HCT116 (cell line): ENCODE results near the gene ADAMTSL2. TPM values are rescaled to one million over a fixed set of nuclear protein-coding genes. Genes with fewer than 3 reads are reported as not detected.

ENCODE experiments used
- ATAC-seq: fragments of 200-7000 bp; cut with Tn5 transposase; 2 replicates; pipeline ENCODE4 v1.9.1; 2020; ENCODE audit warnings: mild to moderate bottlenecking, moderate library complexity
- BruUV-seq: library from RNA; stranded (reverse); fragments of 400-500 nt; replicated peaks from 2 replicates; lab custom pipeline; 2021; lab: Mats Ljungman, UMichigan
- CTCF ChIA-PET: fragments of 300-600 bp; sonication (Branson Sonifier 250); formaldehyde crosslinking; loops from one replicate; lab custom pipeline; 2021; ENCODE audit warnings: antibody characterized with exemption; lab: Charles Lee
- POLR2A ChIA-PET: fragments of 300-600, 350-600 bp; sonication (Branson Sonifier 250); formaldehyde crosslinking; loops from one replicate; lab custom pipeline; 2021; ENCODE audit warnings: antibody characterized with exemption; lab: Charles Lee
- RAD21 ChIA-PET, 2 experiments: fragments of 300-600 bp; sonication (Branson Sonifier 250); formaldehyde crosslinking; loops; one replicate each; lab custom pipeline; 2023; ENCODE audit warnings: low total read pairs in 2 of 2; ENCODE audit not compliant: uncharacterized antibody in 2 of 2, unreplicated experiment in 2 of 2, low non-redundant PET in 1 of 2; lab: Charles Lee
- DNase-seq: peaks from one replicate; pipeline ENCODE4 v3.0.0-alpha.2; 2010; ENCODE audit warnings: low read depth, low spot score
- H2AFZ ChIP-seq: fragments of 200-600 bp; shearing (Covaris generic), sonication (generic); 2 replicates; pipeline ENCODE4 v1.6.1; 2017; ENCODE audit warnings: low read depth, mixed run types, mixed read lengths, antibody characterized with exemption, low read length; ENCODE audit not compliant: poor library complexity, severe bottlenecking
- H3K27ac ChIP-seq: 2 replicates; pipeline ENCODE4 v1.5.1; 2012; ENCODE audit warnings: low read depth, low read length
- H3K27me3 ChIP-seq: fragments of 200-600 bp; sonication (generic); 2 replicates; pipeline ENCODE4 v1.6.1; 2016; ENCODE audit warnings: mixed run types, low read length, mixed read lengths; ENCODE audit not compliant: insufficient read depth
- H3K36me3 ChIP-seq, 2 experiments: fragments of 200-500 bp in 1 of 2; fragments of 200-600 bp in 1 of 2; sonication (Bioruptor generic) in 1 of 2; sonication (generic) in 1 of 2; 2 replicates each; pipeline versions ENCODE4 v1.5.1 to v1.6.1; 2014 to 2016; ENCODE audit warnings: low read length in 2 of 2, inconsistent platforms in 1 of 2, mixed read lengths in 1 of 2, mixed run types in 1 of 2; ENCODE audit not compliant: insufficient read depth in 2 of 2, control insufficient read depth in 1 of 2
- H3K4me1 ChIP-seq, 2 experiments: fragments of 200-600 bp in 1 of 2; sonication (generic) in 1 of 2; 2 replicates each; pipeline versions ENCODE4 v1.5.1 to v1.6.1; 2012 to 2017; ENCODE audit warnings: low read length in 2 of 2, inconsistent platforms in 1 of 2, mild to moderate bottlenecking in 1 of 2, mixed read lengths in 1 of 2, mixed run types in 1 of 2, moderate library complexity in 1 of 2; ENCODE audit not compliant: insufficient read depth in 2 of 2, control insufficient read depth in 1 of 2
- H3K4me2 ChIP-seq: fragments of 200-600 bp; sonication (generic); 2 replicates; pipeline ENCODE4 v1.6.1; 2017; ENCODE audit warnings: mixed run types, low read length, mixed read lengths
- H3K4me3 ChIP-seq, 2 experiments: fragments of 200-600 bp in 1 of 2; sonication (generic) in 1 of 2; replicated peaks in 1 of 2; 2 replicates each; pipeline ENCODE4 v1.5.1; 2011 to 2016; ENCODE audit warnings: low read length in 2 of 2, control low read depth in 1 of 2, low read depth in 1 of 2, mild to moderate bottlenecking in 1 of 2, mixed read lengths in 1 of 2, mixed run types in 1 of 2
- H3K79me2 ChIP-seq: fragments of 200-600 bp; sonication (generic); 2 replicates; pipeline ENCODE4 v1.6.1; 2017; ENCODE audit warnings: mild to moderate bottlenecking, mixed run types, low read length, moderate library complexity, mixed read lengths; ENCODE audit not compliant: insufficient read depth
- H3K9ac ChIP-seq: fragments of 200-600 bp; sonication (generic); 2 replicates; pipeline ENCODE4 v1.6.1; 2016; ENCODE audit warnings: low read length, mixed read lengths
- H3K9me2 ChIP-seq: fragments of 200-600 bp; sonication (generic), shearing (Covaris generic); 2 replicates; pipeline ENCODE4 v1.6.1; 2017; ENCODE audit warnings: mixed run types, mild to moderate bottlenecking, moderate library complexity; ENCODE audit not compliant: insufficient read depth
- H3K9me3 ChIP-seq, 2 experiments: fragments of 200-500 bp in 1 of 2; fragments of 200-600 bp in 1 of 2; sonication (Bioruptor generic) in 1 of 2; sonication (generic) in 1 of 2; 2 replicates each; pipeline ENCODE4 v1.6.1; 2014 to 2017; ENCODE audit warnings: low read length in 2 of 2, mixed read lengths in 2 of 2, inconsistent platforms in 1 of 2, low read depth in 1 of 2, mild to moderate bottlenecking in 1 of 2, mixed run types in 1 of 2, moderate library complexity in 1 of 2; ENCODE audit not compliant: control insufficient read depth in 1 of 2, insufficient read depth in 1 of 2
- H4K20me1 ChIP-seq: fragments of 200-600 bp; sonication (generic), shearing (Covaris generic); 2 replicates; pipeline ENCODE4 v1.6.1; 2017; ENCODE audit warnings: mixed run types, mild to moderate bottlenecking, moderate library complexity; ENCODE audit not compliant: insufficient read depth
- ATF3 ChIP-seq: IDR thresholded peaks from 2 replicates; pipeline ENCODE4 v1.6.1; 2012
- CBX3 ChIP-seq: IDR thresholded peaks from 2 replicates; pipeline ENCODE4 v1.6.1; 2012; ENCODE audit warnings: low read depth
- CEBPB ChIP-seq: IDR thresholded peaks from 2 replicates; pipeline ENCODE4 v1.6.1; 2012; ENCODE audit warnings: low read depth
- CTCF ChIP-seq, 3 experiments: fragments of 200-600 bp in 1 of 3; sonication (generic) in 1 of 3; IDR thresholded peaks in 2 of 3; conservative IDR thresholded peaks in 1 of 3; 2 replicates each; pipeline ENCODE4 v1.5.1; 2012 to 2017; ENCODE audit warnings: low read depth in 2 of 3, low read length in 2 of 3, antibody characterized with exemption in 1 of 3, borderline replicate concordance in 1 of 3, control low read depth in 1 of 3, mild to moderate bottlenecking in 1 of 3, mixed read lengths in 1 of 3, mixed run types in 1 of 3, moderate library complexity in 1 of 3; ENCODE audit not compliant: insufficient read depth in 1 of 3
- EZH2phosphoT487 ChIP-seq: fragments of 200-600 bp; IDR thresholded peaks from 2 replicates; pipeline ENCODE4 v1.6.1; 2018; ENCODE audit warnings: antibody characterized with exemption, borderline replicate concordance
- FOSL1 ChIP-seq: IDR thresholded peaks from 2 replicates; pipeline ENCODE4 v1.6.1; 2012; ENCODE audit warnings: low read depth
- JUND ChIP-seq: IDR thresholded peaks from 2 replicates; pipeline ENCODE4 v1.6.1; 2012
- MAX ChIP-seq: IDR thresholded peaks from 2 replicates; pipeline ENCODE4 v1.6.1; 2012
- POLR2A ChIP-seq: IDR thresholded peaks from 2 replicates; pipeline ENCODE4 v1.7.0; 2011; ENCODE audit warnings: borderline replicate concordance; ENCODE audit not compliant: insufficient read depth, insufficient read length; ENCODE audit errors: extremely low read depth
- POLR2AphosphoS5 ChIP-seq: IDR thresholded peaks from 2 replicates; pipeline ENCODE4 v1.6.1; 2011; ENCODE audit warnings: mild to moderate bottlenecking, low read depth, low read length, moderate library complexity
- RAD21 ChIP-seq: IDR thresholded peaks from 2 replicates; pipeline ENCODE4 v1.6.1; 2012; ENCODE audit warnings: low read depth, mild to moderate bottlenecking
- TCF7L2 ChIP-seq: IDR thresholded peaks from 2 replicates; pipeline ENCODE4 v1.7.0; 2011; ENCODE audit warnings: borderline replicate concordance, inconsistent platforms; ENCODE audit not compliant: insufficient read depth, insufficient read length; ENCODE audit errors: extremely low read depth
- YY1 ChIP-seq: IDR thresholded peaks from 2 replicates; pipeline ENCODE4 v1.6.1; 2011; ENCODE audit warnings: low read length, low read depth, moderate library complexity, mild to moderate bottlenecking; ENCODE audit not compliant: insufficient replicate concordance; ENCODE audit errors: extremely low read depth
- ZBTB33 ChIP-seq: IDR thresholded peaks from 2 replicates; pipeline ENCODE4 v1.6.1; 2011; ENCODE audit warnings: mild to moderate bottlenecking, low read length, moderate library complexity; ENCODE audit not compliant: insufficient replicate concordance; ENCODE audit errors: extremely low read depth
- ZFX ChIP-seq: fragments of 450-650 bp; IDR thresholded peaks from 2 replicates; pipeline ENCODE4 v1.6.1; 2017
- ZNF274 ChIP-seq: fragments of 200-500 bp; sonication (Bioruptor generic); IDR thresholded peaks from 2 replicates; pipeline ENCODE4 v1.6.1; 2014; ENCODE audit warnings: mild to moderate bottlenecking, low read depth, low read length, inconsistent platforms
- intact Hi-C: fragments of 100-400 bp; cut with micrococcal nuclease; formaldehyde crosslinking; loops from 2 replicates; pipeline ENCODE4 v1.10.0; 2022
- total RNA-seq: library from RNA; stranded (reverse); gene quantifications from one replicate; pipeline ENCODE4 v1.2.1, GENCODE V29; 2021; ENCODE audit not compliant: unreplicated experiment

The ADAMTSL2 gene
- total RNA-seq, 1 experiment from 2014 or later: not detected

GRCh38 chr9:133493428-133493827 is 41.1 kb upstream of the ADAMTSL2 start:
- ATAC-seq (no peak), DNase-seq (no peak)
- H3K9ac ChIP-seq: no peak overlapping the region
- no peaks in the 10 kb centered on the region; the same call in 1 of the 2 replicates for H3K27me3 ChIP-seq
- H2AFZ ChIP-seq: no peak overlapping the region
- RAD21 ChIA-PET: no interaction called here
- H4K20me1 ChIP-seq: no peaks in the 10 kb centered on the region
- H3K9me2 ChIP-seq: no peaks in the 10 kb centered on the region
- intact Hi-C loops: no loop called here
- TF ChIP-seq CBX3 (no peak), JUND (no peak), RAD21 (no peak), POLR2AphosphoS5 (no peak)
- no peaks in the 10 kb centered on the region for H3K79me2 ChIP-seq
- CTCF ChIA-PET: no interaction called here
- H3K36me3 ChIP-seq: no peaks in the 10 kb centered on the region
- H3K27ac ChIP-seq: no peak overlapping the region
- POLR2A ChIA-PET: no interaction called here
- H3K4me2 ChIP-seq: no peak overlapping the region
- H3K4me1 ChIP-seq: no peaks in the 10 kb centered on the region
- H3K4me3 ChIP-seq: no peak overlapping the region
- BruUV-seq: no TSS peak
- H3K9me3 ChIP-seq: no peaks in the 10 kb centered on the region

GRCh38 chr9:133493845-133494540 is 40.5 kb upstream of the ADAMTSL2 start:
- BruUV-seq: no TSS peak
- ChIA-PET POLR2A (no interaction called here), RAD21 (no interaction called here), CTCF (no interaction called here)
- no peaks in the 10 kb centered on the region for H3K79me2 ChIP-seq
- no peak for DNase-seq
- H3K27me3 ChIP-seq: no peaks in the 10 kb centered on the region; the same call in 1 of the 2 replicates
- no peak overlapping the region for H3K4me2 ChIP-seq
- no peak for ATAC-seq
- H3K9me3 ChIP-seq: no peaks in the 10 kb centered on the region
- no peaks in the 10 kb centered on the region for H3K9me2 ChIP-seq
- no peak overlapping the region for H3K27ac ChIP-seq
- H4K20me1 ChIP-seq: no peaks in the 10 kb centered on the region
- H3K36me3 ChIP-seq: no peaks in the 10 kb centered on the region
- H3K9ac ChIP-seq: no peak overlapping the region
- H3K4me1 ChIP-seq: no peaks in the 10 kb centered on the region
- intact Hi-C loops: no loop called here
- no peak overlapping the region for H3K4me3 ChIP-seq
- H2AFZ ChIP-seq: no peak overlapping the region
- no peak for TF ChIP-seq MAX
- no peak for TF ChIP-seq POLR2A
- no peak for TF ChIP-seq YY1
- TF ChIP-seq CEBPB: no peak
- TF ChIP-seq CTCF (IDR thresholded peaks at IDR 0.05 in 2 of 3, conservative IDR thresholded peaks at IDR 0.05 in 1 of 3; ENCODE audit: borderline replicate concordance in 1 of 3, insufficient read depth in 1 of 3, low read depth in 2 of 3, low read length in 2 of 3): no peak
- no peak for TF ChIP-seq EZH2phosphoT487
- TF ChIP-seq ATF3: no peak
- TF ChIP-seq ZFX: no peak
- TF ChIP-seq ZBTB33: no peak
- no peak for TF ChIP-seq TCF7L2
- no peak for TF ChIP-seq FOSL1
- TF ChIP-seq ZNF274: no peak
